HEK293 (cell line): Measurements from ENCODE around the gene SLC7A4.

Source experiments
- CTCF ChIA-PET: fragments of 350-600 bp; formaldehyde crosslinking; extraction: SDS; loops from one replicate; lab custom pipeline; 2021; ENCODE audit warnings: antibody characterized with exemption; lab: Yijun Ruan, JAX
- POLR2A ChIA-PET: fragments of 300-600 bp; formaldehyde crosslinking; extraction: SDS; loops from one replicate; lab custom pipeline; 2020; ENCODE audit warnings: antibody characterized with exemption, inconsistent platforms; lab: Yijun Ruan, JAX
- H3K27ac ChIP-seq: fragments of 200-500 bp; sonication (Bioruptor generic); 2 replicates; pipeline ENCODE4 v1.5.1; 2014; ENCODE audit warnings: low read depth, low read length, control low read depth, inconsistent platforms; ENCODE audit errors: extremely low read depth
- H3K36me3 ChIP-seq, 2 experiments: fragments of 200-500 bp in 1 of 2; sonication (Bioruptor generic) in 1 of 2; 1 replicate in 1 of 2; 2 replicates in 1 of 2; pipeline ENCODE4 v1.5.1; 2014 to 2017; ENCODE audit warnings: inconsistent platforms in 2 of 2, low read length in 2 of 2; ENCODE audit not compliant: control insufficient read depth in 2 of 2, insufficient read depth in 1 of 2
- H3K4me1 ChIP-seq: fragments of 200-500 bp; sonication (Bioruptor generic); 2 replicates; pipeline ENCODE4 v1.5.1; 2014; ENCODE audit warnings: mild to moderate bottlenecking, low read length, inconsistent platforms; ENCODE audit not compliant: control insufficient read depth, insufficient read depth
- H3K4me3 ChIP-seq: 2 replicates; pipeline ENCODE4 v1.5.1; 2011; ENCODE audit warnings: low read depth, mild to moderate bottlenecking, control low read depth, low read length, moderate library complexity
- H3K9me3 ChIP-seq: fragments of 200-500 bp; sonication (Bioruptor generic); 2 replicates; pipeline ENCODE4 v1.5.1; 2014; ENCODE audit warnings: low read depth, low read length, inconsistent platforms; ENCODE audit not compliant: control insufficient read depth, insufficient read depth
- INSM2 ChIP-seq: fragments of 450-650 bp; formaldehyde crosslinking; IDR thresholded peaks from 2 replicates; pipeline ENCODE4 v1.5.1; 2016; ENCODE audit warnings: missing biosample characterization, missing genetic modification characterization
- KLF10 ChIP-seq: fragments of 450-650 bp; IDR thresholded peaks from 2 replicates; pipeline ENCODE4 v1.5.1; 2018; ENCODE audit warnings: missing biosample characterization, mild to moderate bottlenecking, missing genetic modification characterization
- PRDM10 ChIP-seq: fragments of 450-650 bp; formaldehyde crosslinking; IDR thresholded peaks from 2 replicates; pipeline ENCODE4 v1.5.1; 2016; ENCODE audit warnings: missing biosample characterization, missing genetic modification characterization
- YY1 ChIP-seq: fragments of 450-650 bp; formaldehyde crosslinking; IDR thresholded peaks from 2 replicates; pipeline ENCODE4 v1.5.1; 2018; ENCODE audit warnings: missing biosample characterization, missing genetic modification characterization
- ZBTB17 ChIP-seq: fragments of 450-650 bp; formaldehyde crosslinking; IDR thresholded peaks from 2 replicates; pipeline ENCODE4 v1.5.1; 2016; ENCODE audit warnings: missing biosample characterization, missing genetic modification characterization
- ZNF112 ChIP-seq: fragments of 450-650 bp; formaldehyde crosslinking; IDR thresholded peaks from 2 replicates; pipeline ENCODE4 v1.5.0; 2017; ENCODE audit warnings: missing biosample characterization, missing genetic modification characterization
- ZNF148 ChIP-seq: fragments of 450-650 bp; formaldehyde crosslinking; IDR thresholded peaks from 2 replicates; pipeline ENCODE4 v1.5.0; 2017; ENCODE audit warnings: missing biosample characterization, missing genetic modification characterization, borderline replicate concordance
- ZNF155 ChIP-seq: fragments of 450-650 bp; formaldehyde crosslinking; IDR thresholded peaks from 2 replicates; pipeline ENCODE4 v1.5.1; 2016; ENCODE audit warnings: missing biosample characterization, missing genetic modification characterization
- ZNF248 ChIP-seq: fragments of 450-650 bp; formaldehyde crosslinking; IDR thresholded peaks from 2 replicates; pipeline ENCODE4 v1.5.1; 2017; ENCODE audit warnings: missing biosample characterization, missing genetic modification characterization
- ZNF26 ChIP-seq: fragments of 450-650 bp; formaldehyde crosslinking; IDR thresholded peaks from 2 replicates; pipeline ENCODE4 v1.5.1; 2016; ENCODE audit warnings: missing biosample characterization, missing genetic modification characterization
- ZNF302 ChIP-seq: fragments of 450-650 bp; formaldehyde crosslinking; IDR thresholded peaks from 2 replicates; pipeline ENCODE4 v1.5.1; 2016; ENCODE audit warnings: missing biosample characterization, missing genetic modification characterization, low read depth
- ZNF391 ChIP-seq: fragments of 450-650 bp; formaldehyde crosslinking; IDR thresholded peaks from 2 replicates; pipeline ENCODE4 v1.5.1; 2016; ENCODE audit warnings: low read depth, missing biosample characterization, missing genetic modification characterization, borderline replicate concordance
- ZNF398 ChIP-seq: fragments of 450-650 bp; formaldehyde crosslinking; IDR thresholded peaks from 2 replicates; pipeline ENCODE4 v1.5.1; 2017; ENCODE audit warnings: missing biosample characterization, missing genetic modification characterization
- ZNF518A ChIP-seq: fragments of 450-650 bp; formaldehyde crosslinking; conservative IDR thresholded peaks from 2 replicates; pipeline ENCODE4 v1.5.1; 2016; ENCODE audit warnings: low read depth, missing biosample characterization, missing genetic modification characterization
- ZNF624 ChIP-seq: fragments of 450-650 bp; formaldehyde crosslinking; IDR thresholded peaks from 2 replicates; pipeline ENCODE4 v1.5.1; 2017; ENCODE audit warnings: missing biosample characterization, missing genetic modification characterization
- ZNF626 ChIP-seq: fragments of 450-650 bp; sonication (Bioruptor Pico); formaldehyde crosslinking; IDR thresholded peaks from 2 replicates; pipeline ENCODE4 v1.5.1; 2018; ENCODE audit warnings: missing biosample characterization, missing genetic modification characterization, inconsistent platforms
- ZNF791 ChIP-seq: fragments of 450-650 bp; formaldehyde crosslinking; IDR thresholded peaks from 2 replicates; pipeline ENCODE4 v1.5.1; 2016; ENCODE audit warnings: missing biosample characterization, missing genetic modification characterization
- ZSCAN30 ChIP-seq: fragments of 450-650 bp; IDR thresholded peaks from 2 replicates; pipeline ENCODE4 v1.5.1; 2018; ENCODE audit warnings: missing biosample characterization, mild to moderate bottlenecking, missing genetic modification characterization, moderate library complexity

SLC7A4 gene

GRCh38 chr22:21014726-21015465 lies 17.5 kb downstream of the SLC7A4 start, which contains the start of gene P2RX6 (continued):
- TF ChIP-seq INSM2, result no peak
- no peak for TF ChIP-seq ZNF624
- peak; percentile 56; the same call in 1 of the 2 replicates for TF ChIP-seq ZNF398 (tag by site-specific recombination)
- TF ChIP-seq ZNF155 (tag by site-specific recombination), result no peak
- TF ChIP-seq ZSCAN30 (tag by site-specific recombination), result no peak

- Histone ChIP-seq H3K4me3 (peak overlapping the region; percentile 33), H3K9me3 (no peaks in the 10 kb centered on the region), H3K27ac (no peak overlapping the region), H3K4me1 (no peaks in the 10 kb centered on the region), H3K36me3 (no peaks in the 10 kb centered on the region)
- CTCF ChIA-PET, result interaction anchor here (0.6 to 1.7 kb wide), 4 partner anchors 12 to 705 kb away, joined by 3 to 5 read pairs (median 3); partner anchors contain the start of gene THAP7
- POLR2A ChIA-PET, result interaction anchor here (0.9 to 1.7 kb wide), 5 partner anchors 11 to 32 kb away, joined by 3 to 9 read pairs (median 7); partner anchors contain the start of genes LZTR1 and THAP7
- no peak for TF ChIP-seq ZNF248
- no peak for TF ChIP-seq YY1
- no peak for TF ChIP-seq ZNF148 (tag by site-specific recombination)
- no peak for TF ChIP-seq ZNF302 (tag by site-specific recombination)
- no peak for TF ChIP-seq ZNF391 (tag by site-specific recombination)
- TF ChIP-seq ZBTB17, result peak; percentile 75
- TF ChIP-seq ZNF112 (tag by site-specific recombination), result no peak
- TF ChIP-seq ZNF26 (tag by site-specific recombination), result no peak
- TF ChIP-seq ZNF791 (tag by site-specific recombination), result no peak
- TF ChIP-seq ZNF518A, result no peak
- no peak for TF ChIP-seq ZNF626
- TF ChIP-seq PRDM10 (tag by site-specific recombination), result 0 out of 2 replicates have a peak, but pooled peaks have one; percentile 16
- no peak for TF ChIP-seq KLF10
Observed at GRCh38 chr22:21014202-21014725, 18.1 kb downstream of the SLC7A4 start.
